IMR-90 (cell line): ENCODE data around the gene COL20A1. TPM values are rescaled to one million over a fixed set of nuclear protein-coding genes. Genes with fewer than 3 reads are reported as not detected.

Experiments
- ATAC-seq: fragments of 200-7000 bp; cut with Tn5 transposase; 2 replicates; pipeline ENCODE4 v1.9.1; 2020; ENCODE audit warnings: low read depth, mild to moderate bottlenecking, moderate library complexity
- BruUV-seq: library from RNA; stranded (reverse); fragments of 400-500 nt; replicated peaks from 2 replicates; lab custom pipeline; 2021; lab: Mats Ljungman, UMichigan
- CTCF ChIA-PET: fragments of 300-600 bp; formaldehyde crosslinking; extraction: SDS; loops from one replicate; lab custom pipeline; 2021; ENCODE audit warnings: antibody characterized with exemption; lab: Yijun Ruan, JAX
- POLR2A ChIA-PET: fragments of 300-600 bp; sonication (Branson Sonifier 250); formaldehyde crosslinking; loops from one replicate; lab custom pipeline; 2022; ENCODE audit warnings: antibody characterized with exemption; ENCODE audit not compliant: unreplicated experiment; lab: Charles Lee
- DNase-seq: peaks from one replicate; pipeline ENCODE4 v3.0.0; 2013
- H2AFZ ChIP-seq: replicated peaks from 2 replicates; pipeline ENCODE3; 2013; ENCODE audit warnings: low read length, mild to moderate bottlenecking; ENCODE audit not compliant: poor library complexity
- H2AK5ac ChIP-seq: 2 replicates; pipeline ENCODE4 v1.6.1; 2013; ENCODE audit warnings: low read depth, low read length, inconsistent platforms
- H2AK9ac ChIP-seq: replicated peaks from 2 replicates; pipeline ENCODE3; 2013; ENCODE audit warnings: mild to moderate bottlenecking, low read depth, low read length, moderate library complexity; ENCODE audit not compliant: poor library complexity
- H2BK120ac ChIP-seq: 2 replicates; pipeline ENCODE4 v1.6.1; 2013; ENCODE audit warnings: low read depth, low read length, inconsistent platforms
- H2BK15ac ChIP-seq: 3 replicates; pipeline ENCODE4 v1.6.1; 2013; ENCODE audit warnings: low read depth, low read length, inconsistent platforms
- H2BK20ac ChIP-seq: 2 replicates; pipeline ENCODE4 v1.6.1; 2013; ENCODE audit warnings: low read depth, mild to moderate bottlenecking, inconsistent platforms, low read length, moderate library complexity
- H2BK5ac ChIP-seq: 2 replicates; pipeline ENCODE4 v1.6.1; 2013; ENCODE audit warnings: mild to moderate bottlenecking, low read depth, low read length, inconsistent platforms; ENCODE audit not compliant: poor library complexity, severe bottlenecking
- H3K14ac ChIP-seq: replicated peaks from 2 replicates; pipeline ENCODE4 v1.6.1; 2013; ENCODE audit warnings: low read depth, low read length, inconsistent platforms
- H3K18ac ChIP-seq: 2 replicates; pipeline ENCODE4 v1.6.1; 2013; ENCODE audit warnings: low read depth, low read length, control low read depth
- H3K23ac ChIP-seq: 2 replicates; pipeline ENCODE4 v1.6.1; 2013; ENCODE audit warnings: low read depth, low read length, inconsistent platforms
- H3K27ac ChIP-seq: 2 replicates; pipeline ENCODE4 v1.5.1; 2013; ENCODE audit warnings: mild to moderate bottlenecking, control low read depth, low read length; ENCODE audit not compliant: insufficient read depth
- H3K27me3 ChIP-seq: 2 replicates; pipeline ENCODE4 v1.6.1; 2013; ENCODE audit warnings: low read length; ENCODE audit not compliant: control insufficient read depth, insufficient read depth
- H3K36me3 ChIP-seq: 2 replicates; pipeline ENCODE4 v1.6.1; 2013; ENCODE audit warnings: low read length, mixed read lengths; ENCODE audit not compliant: control insufficient read depth, insufficient read depth
- H3K4ac ChIP-seq: 2 replicates; pipeline ENCODE4 v1.6.1; 2013; ENCODE audit warnings: low read depth, low read length, inconsistent platforms
- H3K4me1 ChIP-seq: 2 replicates; pipeline ENCODE4 v1.6.1; 2013; ENCODE audit warnings: low read length, mixed read lengths; ENCODE audit not compliant: control insufficient read depth, insufficient read depth
- H3K4me2 ChIP-seq: 2 replicates; pipeline ENCODE4 v1.6.1; 2013; ENCODE audit warnings: low read depth, mild to moderate bottlenecking, control low read depth, low read length, moderate library complexity
- H3K4me3 ChIP-seq: 2 replicates; pipeline ENCODE4 v1.5.1; 2013; ENCODE audit warnings: low read depth, mild to moderate bottlenecking, control low read depth, low read length, moderate library complexity; ENCODE audit not compliant: insufficient read depth
- H3K56ac ChIP-seq: 2 replicates; pipeline ENCODE4 v1.6.1; 2013; ENCODE audit warnings: low read length, inconsistent platforms; ENCODE audit not compliant: insufficient read depth; ENCODE audit errors: extremely low read depth
- H3K79me1 ChIP-seq, 2 experiments: 2 replicates each; pipeline ENCODE4 v1.6.1; 2013; ENCODE audit warnings: low read length in 2 of 2, inconsistent platforms in 1 of 2, low read depth in 1 of 2
- H3K9ac ChIP-seq: 2 replicates; pipeline ENCODE4 v1.6.1; 2013; ENCODE audit warnings: low read depth, low read length, control low read depth
- H3K9me1 ChIP-seq: 2 replicates; pipeline ENCODE4 v1.6.1; 2013; ENCODE audit warnings: low read length, inconsistent platforms; ENCODE audit not compliant: insufficient read depth
- H3K9me3 ChIP-seq: 2 replicates; pipeline ENCODE4 v1.6.1; 2013; ENCODE audit warnings: low read length; ENCODE audit not compliant: control insufficient read depth, insufficient read depth
- H4K20me1 ChIP-seq: 2 replicates; pipeline ENCODE4 v1.6.1; 2013; ENCODE audit warnings: low read length, inconsistent platforms; ENCODE audit not compliant: insufficient read depth
- H4K5ac ChIP-seq: 2 replicates; pipeline ENCODE4 v1.6.1; 2013; ENCODE audit warnings: mild to moderate bottlenecking, low read depth, low read length, control low read depth
- H4K8ac ChIP-seq, 2 experiments: 2 replicates each; pipeline ENCODE4 v1.6.1; 2013; ENCODE audit warnings: low read depth in 2 of 2, low read length in 2 of 2, control low read depth in 1 of 2, inconsistent platforms in 1 of 2
- H4K91ac ChIP-seq: 2 replicates; pipeline ENCODE4 v1.6.1; 2013; ENCODE audit warnings: low read depth, low read length, inconsistent platforms; ENCODE audit not compliant: insufficient read depth
- BHLHE40 ChIP-seq: fragments of 150-350 bp; IDR thresholded peaks from 2 replicates; pipeline ENCODE4 v1.6.1; 2016; ENCODE audit warnings: mild to moderate bottlenecking, low read depth, low read length
- CEBPB ChIP-seq: IDR thresholded peaks from 2 replicates; pipeline ENCODE4 v1.6.1; 2012; ENCODE audit warnings: low read depth, low read length, improper control_type of control experiment
- CHD1 ChIP-seq: IDR thresholded peaks from 2 replicates; pipeline ENCODE4 v1.6.1; 2012; ENCODE audit warnings: low read depth, low read length, improper control_type of control experiment
- FOS ChIP-seq: fragments of 150-350 bp; IDR thresholded peaks from 2 replicates; pipeline ENCODE4 v1.6.1; 2016; ENCODE audit warnings: low read depth, low read length
- MAFK ChIP-seq: IDR thresholded peaks from 2 replicates; pipeline ENCODE4 v1.6.1; 2012; ENCODE audit warnings: low read depth, low read length, improper control_type of control experiment
- MAZ ChIP-seq: IDR thresholded peaks from 2 replicates; pipeline ENCODE4 v1.6.1; 2012; ENCODE audit warnings: low read depth, mild to moderate bottlenecking, low read length, improper control_type of control experiment, moderate library complexity, borderline replicate concordance
- MXI1 ChIP-seq: IDR thresholded peaks from 2 replicates; pipeline ENCODE4 v1.6.1; 2012; ENCODE audit warnings: low read depth, mild to moderate bottlenecking, low read length, moderate library complexity, borderline replicate concordance
- NFE2L2 ChIP-seq: fragments of 150-350 bp; IDR thresholded peaks from 2 replicates; pipeline ENCODE4 v1.6.1; 2016; ENCODE audit warnings: low read depth, mild to moderate bottlenecking, low read length
- RFX5 ChIP-seq: IDR thresholded peaks from 2 replicates; pipeline ENCODE4 v1.8.0; 2012; ENCODE audit warnings: low read depth, mild to moderate bottlenecking, low read length, moderate library complexity
- WGBS, 2 experiments: methylation state at CpG; one replicate each; pipeline versions ENCODE4 v1.1.5 to v1.1.7; 2013; ENCODE audit warnings: missing lambda C conversion rate in 2 of 2; ENCODE audit not compliant: insufficient read length in 1 of 2; ENCODE audit errors: extremely low coverage in 2 of 2; 5-methylcytosine and 5-hydroxymethylcytosine counted together
- dilution Hi-C: fragments of 300-500 bp; cut with HindIII; formaldehyde crosslinking; loops from one replicate; pipeline ENCODE4 v1.14.3; 2018; ENCODE audit warnings: low sequenced_read_pairs; ENCODE audit not compliant: unreplicated experiment
- in situ Hi-C: fragments of 300-500 bp; cut with MboI; formaldehyde crosslinking; loops from 3 replicates; pipeline ENCODE4 v1.14.3; 2019; ENCODE audit warnings: low sequenced_read_pairs, inconsistent platforms, mixed read lengths
- intact Hi-C: fragments of 100-400 bp; cut with micrococcal nuclease; formaldehyde crosslinking; loops from 2 replicates; pipeline ENCODE4 v1.10.0; 2022
- polyA plus RNA-seq, 3 experiments: library from polyadenylated mRNA; depleted of rRNA; stranded (reverse); fragments of >200 nt; gene quantifications; 2 replicates each; pipeline ENCODE4 v1.2.3, GENCODE V29; 2012; ENCODE audit warnings: low replicate concordance in 1 of 3
- total RNA-seq: library from RNA; depleted of rRNA; stranded (reverse); fragments of >200 nt; gene quantifications from 2 replicates; pipeline ENCODE4 v1.2.3, GENCODE V29; 2012
- TF ChIP-seq, protein P1 (sequence below): fragments of 150-350 bp; IDR thresholded peaks from 2 replicates; pipeline ENCODE4 v1.6.1; 2017; ENCODE audit warnings: mild to moderate bottlenecking, antibody characterized with exemption, low read length, low read depth

Gene COL20A1
- total and polyA plus RNA-seq, 2 of the 4 experiments (the other 2 are of a cell fraction), result not detected

DNA sequence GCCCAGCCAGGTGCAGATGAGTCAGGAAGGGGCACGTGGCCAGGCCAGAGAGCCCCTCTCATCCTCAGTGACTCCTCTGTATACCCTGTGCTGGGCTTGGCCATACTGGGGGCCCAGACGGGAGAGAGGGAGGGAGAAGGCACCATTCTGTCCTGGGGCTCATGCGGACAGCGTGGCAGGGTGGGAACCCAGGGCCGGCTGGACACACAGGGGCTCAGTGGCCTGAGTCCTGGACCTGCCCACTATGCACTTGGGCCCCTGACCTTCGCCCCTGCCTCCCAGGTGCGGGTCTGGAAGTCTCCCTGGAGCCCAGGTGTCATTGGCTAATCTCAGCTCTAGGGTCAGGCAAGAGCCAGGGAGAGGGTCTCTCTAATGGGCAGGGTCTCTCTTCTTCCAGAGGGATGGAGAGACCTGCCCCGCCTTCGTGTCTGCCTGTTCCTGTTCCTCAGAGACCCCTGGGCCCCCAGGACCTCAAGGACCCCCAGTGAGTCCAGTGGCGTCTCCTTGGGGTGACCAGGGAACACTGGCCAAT lies 27.7 kb downstream of the COL20A1 start (continued):
- TF ChIP-seq BHLHE40 (no peak), CEBPB (no peak), RFX5 (no peak)

DNA sequence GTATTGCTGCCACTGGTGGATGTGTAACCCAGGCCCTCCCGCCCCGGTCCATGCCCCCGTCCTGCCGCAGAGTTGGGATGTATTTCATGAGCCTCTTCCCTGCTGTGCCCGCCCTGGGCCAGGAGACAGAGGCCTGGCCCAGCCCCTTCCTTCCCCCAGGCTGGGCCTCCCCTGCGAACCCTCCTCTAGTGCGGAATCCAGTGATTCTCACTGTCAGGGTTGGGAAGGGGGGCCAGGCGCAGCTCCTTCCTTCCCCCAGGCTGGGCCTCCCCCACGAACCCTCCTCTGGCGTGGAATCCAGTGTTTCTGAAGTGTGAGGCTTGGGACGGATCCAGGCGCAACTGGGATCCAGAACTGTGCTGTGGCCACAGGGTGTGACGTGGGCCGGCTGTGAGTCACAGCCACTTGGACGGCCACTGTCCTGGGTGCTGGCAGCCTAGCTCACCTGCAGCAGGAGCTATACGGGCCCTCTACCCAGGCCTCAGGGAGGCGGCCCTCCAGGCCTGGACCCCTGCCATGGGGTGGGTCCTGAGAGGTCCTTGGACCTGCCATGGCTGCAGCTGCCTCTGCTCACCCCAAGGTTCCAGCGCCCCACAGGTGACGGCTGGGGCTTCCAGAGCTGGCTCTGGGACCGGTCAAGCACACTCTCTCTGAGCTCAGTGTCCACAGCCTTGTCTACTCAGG lies 28.3 kb downstream of the COL20A1 start:
- TF ChIP-seq MXI1, result no peak
- TF ChIP-seq BHLHE40, result no peak; the same call in 1 of the 2 replicates
- TF ChIP-seq, protein P1, sequence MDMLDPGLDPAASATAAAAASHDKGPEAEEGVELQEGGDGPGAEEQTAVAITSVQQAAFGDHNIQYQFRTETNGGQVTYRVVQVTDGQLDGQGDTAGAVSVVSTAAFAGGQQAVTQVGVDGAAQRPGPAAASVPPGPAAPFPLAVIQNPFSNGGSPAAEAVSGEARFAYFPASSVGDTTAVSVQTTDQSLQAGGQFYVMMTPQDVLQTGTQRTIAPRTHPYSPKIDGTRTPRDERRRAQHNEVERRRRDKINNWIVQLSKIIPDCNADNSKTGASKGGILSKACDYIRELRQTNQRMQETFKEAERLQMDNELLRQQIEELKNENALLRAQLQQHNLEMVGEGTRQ, result no peak
- no peak for TF ChIP-seq FOS
- TF ChIP-seq CHD1, result no peak
- no peak for TF ChIP-seq MAZ
- TF ChIP-seq MAFK, result no peak
- TF ChIP-seq NFE2L2, result no peak
- DNase-seq (peak; percentile 40), ATAC-seq (peak; percentile 72)
- intact Hi-C loops, result no loop called here
- Histone ChIP-seq H4K20me1 (no peaks in the 10 kb centered on the region), H2BK120ac (no peak overlapping the region), H3K18ac (no peak overlapping the region), H4K5ac (no peak overlapping the region), H3K23ac (no peak overlapping the region), H3K4me2 (no peak overlapping the region), H2BK5ac (no peak overlapping the region), H2AK9ac (peak overlapping the region; percentile 70), H3K4me3 (no peak overlapping the region), H2AFZ (peak overlapping the region; percentile 70), H3K56ac (no peak overlapping the region), H2BK15ac (no peak overlapping the region), H3K9ac (no peak overlapping the region), H3K4ac (no peak overlapping the region), H3K27ac (no peak overlapping the region), H3K27me3 (peaks cover 46% of the 10 kb centered on the region), H4K8ac (no peak overlapping the region), H2AK5ac (no peak overlapping the region), H3K36me3 (no peaks in the 10 kb centered on the region), H3K4me1 (peaks cover 7% of the 10 kb centered on the region; the same call in 1 of the 2 replicates), H3K79me1 (no peaks in the 10 kb centered on the region), H2BK20ac (no peak overlapping the region), H3K14ac (no peak overlapping the region), H4K91ac (no peak overlapping the region), H3K9me3 (no peaks in the 10 kb centered on the region), H3K9me1 (no peaks in the 10 kb centered on the region)
- WGBS, 2 experiments, result 13% methylated on average over 10 of the region's 20 CpGs; no CpG with 5 or more reads in 1 of the 2 experiments
- ChIA-PET CTCF (no interaction called here), POLR2A (interaction anchor here (0.6 kb wide), 1 partner anchor 249 kb away, joined by 9 read pairs; no protein-coding TSS in a partner anchor)
- in situ Hi-C loops, result no loop called here
- dilution Hi-C loops, result no loop called here
- BruUV-seq, result no TSS peak
